NOMO-1 (cell line): ENCODE results near the gene HCFC2.
A peak's percentile ranks its signal among the peaks of the same experiment; 100 is the strongest.

Experiments
- DNase-seq, 2 experiments: peaks; one replicate each; lab custom pipeline; 2025; ENCODE audit not compliant: unreplicated experiment in 2 of 2; lab: John Stamatoyannopoulos, UW

HCFC2 gene

GRCh38 chr12:104056419-104056972, 7.8 kb upstream of the HCFC2 start:
- no peak for DNase-seq

GRCh38 chr12:104057771-104058197, 6.5 kb upstream of the HCFC2 start:
- no peak for DNase-seq

GRCh38 chr12:104058802-104059201, 5.5 kb upstream of the HCFC2 start:
- DNase-seq, result no peak

GRCh38 chr12:104059963-104060362, 4.4 kb upstream of the HCFC2 start:
- DNase-seq, result peak in 1 of 2 experiments; percentile 25

- no peak for DNase-seq
Observed at GRCh38 chr12:104060791-104061190, 3.5 kb upstream of the HCFC2 start.

GRCh38 chr12:104063712-104064030, 660 bp upstream of the HCFC2 start:
- DNase-seq, result no peak

- DNase-seq, result no peak
Observed at GRCh38 chr12:104064842-104065427, 604 bp downstream of the HCFC2 start.

GRCh38 chr12:104072099-104072498, 7.8 kb downstream of the HCFC2 start:
- no peak for DNase-seq

- no peak for DNase-seq
Observed at GRCh38 chr12:104073699-104074098, 9.4 kb downstream of the HCFC2 start.

- DNase-seq, result no peak
Observed at GRCh38 chr12:104079024-104079423, 14.7 kb downstream of the HCFC2 start.

- no peak for DNase-seq
Observed at GRCh38 chr12:104080764-104081163, 16.4 kb downstream of the HCFC2 start.

GRCh38 chr12:104083769-104084475, 19.6 kb downstream of the HCFC2 start:
- DNase-seq, result no peak

- no peak for DNase-seq
Observed at GRCh38 chr12:104090685-104091084, 26.4 kb downstream of the HCFC2 start.

- no peak for DNase-seq
Observed at GRCh38 chr12:104091136-104091535, 26.8 kb downstream of the HCFC2 start.

- DNase-seq, result no peak
Observed at GRCh38 chr12:104094284-104094683, 30.0 kb downstream of the HCFC2 start.

- no peak for DNase-seq
Observed at GRCh38 chr12:104095289-104095688, 31.0 kb downstream of the HCFC2 start.

GRCh38 chr12:104097954-104098353, 33.6 kb downstream of the HCFC2 start:
- no peak for DNase-seq

GRCh38 chr12:104105461-104105860, 41.1 kb downstream of the HCFC2 start:
- DNase-seq, result no peak

- peak in 1 of 2 experiments; percentile 8 for DNase-seq
Observed at GRCh38 chr12:104106965-104107364, 42.6 kb downstream of the HCFC2 start.

GRCh38 chr12:104108755-104109445, 44.6 kb downstream of the HCFC2 start:
- peak; percentile 30 to 68 for DNase-seq

GRCh38 chr12:104109446-104110271, 45.3 kb downstream of the HCFC2 start:
- no peak for DNase-seq
